ENCODE measurements around the gene GRIK4.

- TF ChIP-seq EZH2 (IDR thresholded peaks at IDR 0.05; ENCODE audit: borderline replicate concordance, low read depth, low read length, severe bottlenecking) (no peak), POLR2A (IDR thresholded peaks at IDR 0.05; ENCODE audit: low read depth, low read length) (no peak), JUN (IDR thresholded peaks at IDR 0.05; ENCODE audit: borderline replicate concordance, insufficient read depth, insufficient read length, low read depth) (no peak), POLR2AphosphoS5 (IDR thresholded peaks at IDR 0.05; ENCODE audit: insufficient read depth, low read depth, low read length) (no peak), MAX (IDR thresholded peaks at IDR 0.05; ENCODE audit: insufficient read depth, insufficient read length) (no peak)
- TF ChIP-seq, protein P1, sequence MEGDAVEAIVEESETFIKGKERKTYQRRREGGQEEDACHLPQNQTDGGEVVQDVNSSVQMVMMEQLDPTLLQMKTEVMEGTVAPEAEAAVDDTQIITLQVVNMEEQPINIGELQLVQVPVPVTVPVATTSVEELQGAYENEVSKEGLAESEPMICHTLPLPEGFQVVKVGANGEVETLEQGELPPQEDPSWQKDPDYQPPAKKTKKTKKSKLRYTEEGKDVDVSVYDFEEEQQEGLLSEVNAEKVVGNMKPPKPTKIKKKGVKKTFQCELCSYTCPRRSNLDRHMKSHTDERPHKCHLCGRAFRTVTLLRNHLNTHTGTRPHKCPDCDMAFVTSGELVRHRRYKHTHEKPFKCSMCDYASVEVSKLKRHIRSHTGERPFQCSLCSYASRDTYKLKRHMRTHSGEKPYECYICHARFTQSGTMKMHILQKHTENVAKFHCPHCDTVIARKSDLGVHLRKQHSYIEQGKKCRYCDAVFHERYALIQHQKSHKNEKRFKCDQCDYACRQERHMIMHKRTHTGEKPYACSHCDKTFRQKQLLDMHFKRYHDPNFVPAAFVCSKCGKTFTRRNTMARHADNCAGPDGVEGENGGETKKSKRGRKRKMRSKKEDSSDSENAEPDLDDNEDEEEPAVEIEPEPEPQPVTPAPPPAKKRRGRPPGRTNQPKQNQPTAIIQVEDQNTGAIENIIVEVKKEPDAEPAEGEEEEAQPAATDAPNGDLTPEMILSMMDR (IDR thresholded peaks at IDR 0.05; ENCODE audit: extremely low read depth in 1 of 2, insufficient read depth in 1 of 2, low read depth in 1 of 2, low read length in 2 of 2) = no peak
These were observed 408.0 kb downstream of the GRIK4 start for GRCh38 chr11:120919566-120919965.
